HG03135 (cell line): Measurements from ENCODE around the gene ABTB2.

Experiments used
- ATAC-seq: cut with Tn5 transposase; IDR thresholded peaks from one replicate; pipeline ENCODE4 v1.9.1; 2021; ENCODE audit warnings: mild to moderate bottlenecking, moderate library complexity; ENCODE audit not compliant: unreplicated experiment

The ABTB2 gene

DNA sequence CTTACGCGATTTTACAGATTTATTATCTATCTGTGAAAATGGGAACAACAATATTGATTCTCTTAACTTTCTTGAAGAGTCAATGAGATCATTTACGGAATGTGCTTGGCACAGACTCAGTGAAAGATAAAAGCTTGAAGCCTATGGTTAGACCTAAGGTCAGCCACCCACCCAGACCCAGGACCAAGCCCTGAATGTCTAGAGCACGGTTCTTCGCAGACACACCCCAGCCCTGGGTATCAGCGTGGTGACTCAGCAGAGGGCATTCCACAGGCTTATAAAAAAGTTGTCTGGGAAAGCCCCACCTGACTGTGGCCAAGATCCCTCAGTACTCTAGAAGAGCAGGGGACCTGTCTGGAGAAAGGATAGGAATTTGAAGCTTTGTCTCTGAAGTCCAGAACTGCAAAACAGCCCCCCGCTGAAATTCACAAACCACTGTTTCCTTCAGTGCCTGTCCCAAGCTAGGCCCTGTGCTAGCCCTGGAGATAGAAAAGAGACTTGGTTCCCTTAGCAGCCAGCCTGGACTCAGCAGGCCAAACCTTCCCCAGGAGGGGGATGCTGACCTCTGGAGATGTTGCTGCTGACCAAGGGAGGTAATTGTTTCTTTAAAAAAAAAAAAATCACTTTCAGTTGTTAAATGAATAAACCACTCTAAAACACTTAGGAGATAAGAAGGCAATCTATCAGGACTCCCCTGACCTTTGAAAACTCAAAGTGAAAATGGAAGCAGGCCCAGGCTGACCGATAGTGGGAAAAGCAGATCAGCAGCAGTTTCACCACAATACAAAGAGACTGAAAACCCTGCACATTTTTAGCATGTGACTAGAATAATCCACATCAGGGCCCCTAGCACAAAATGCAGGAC, 114.0 kb downstream of the ABTB2 start:
- peak; percentile 77 for ATAC-seq

DNA sequence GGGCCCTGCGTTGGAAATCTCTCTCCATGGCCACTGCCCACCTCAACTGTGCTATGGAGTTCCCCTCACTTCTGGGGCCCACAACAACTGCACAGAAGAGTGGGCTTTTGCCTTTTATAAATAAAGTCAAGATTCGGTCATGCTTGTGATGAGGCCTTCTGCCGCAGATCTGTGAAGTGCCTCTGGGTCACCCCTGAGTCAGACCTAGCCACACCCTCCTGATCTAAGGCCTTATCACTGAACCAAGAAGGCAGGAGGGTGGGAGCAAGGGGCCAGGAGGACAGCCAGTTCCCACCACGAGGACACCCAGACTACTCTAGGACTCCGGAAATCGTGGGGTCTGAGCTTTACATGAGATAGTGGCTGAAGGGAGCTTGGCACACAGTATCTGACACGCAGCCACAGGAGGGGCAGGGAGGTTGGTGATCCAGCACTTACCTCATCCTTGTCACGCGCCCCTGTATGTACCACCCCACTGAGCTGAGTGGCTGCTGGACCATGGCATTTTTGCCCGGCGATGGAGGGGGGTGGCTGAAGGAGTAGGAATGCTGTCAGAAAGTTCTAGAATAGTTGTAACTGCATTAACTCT, 115.7 kb downstream of the ABTB2 start:
- no peak for ATAC-seq

DNA sequence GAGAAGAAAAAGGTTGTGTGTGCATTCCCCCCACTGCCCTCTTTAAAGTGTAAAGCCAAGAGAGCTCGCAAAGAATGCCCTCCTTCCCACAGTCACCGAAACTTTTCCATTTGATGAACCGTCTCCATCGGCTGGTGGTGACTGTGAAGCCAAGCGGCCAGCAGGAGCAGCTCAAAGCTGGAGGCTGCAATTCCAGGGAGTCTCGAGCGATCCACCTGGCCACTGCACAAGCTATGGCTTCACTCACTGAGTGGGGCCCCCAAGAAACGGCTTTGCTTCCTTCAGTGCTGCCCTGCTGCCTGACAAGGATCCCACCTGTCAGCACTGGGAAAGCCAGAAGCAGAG, 117.7 kb downstream of the ABTB2 start:
- ATAC-seq: no peak

DNA sequence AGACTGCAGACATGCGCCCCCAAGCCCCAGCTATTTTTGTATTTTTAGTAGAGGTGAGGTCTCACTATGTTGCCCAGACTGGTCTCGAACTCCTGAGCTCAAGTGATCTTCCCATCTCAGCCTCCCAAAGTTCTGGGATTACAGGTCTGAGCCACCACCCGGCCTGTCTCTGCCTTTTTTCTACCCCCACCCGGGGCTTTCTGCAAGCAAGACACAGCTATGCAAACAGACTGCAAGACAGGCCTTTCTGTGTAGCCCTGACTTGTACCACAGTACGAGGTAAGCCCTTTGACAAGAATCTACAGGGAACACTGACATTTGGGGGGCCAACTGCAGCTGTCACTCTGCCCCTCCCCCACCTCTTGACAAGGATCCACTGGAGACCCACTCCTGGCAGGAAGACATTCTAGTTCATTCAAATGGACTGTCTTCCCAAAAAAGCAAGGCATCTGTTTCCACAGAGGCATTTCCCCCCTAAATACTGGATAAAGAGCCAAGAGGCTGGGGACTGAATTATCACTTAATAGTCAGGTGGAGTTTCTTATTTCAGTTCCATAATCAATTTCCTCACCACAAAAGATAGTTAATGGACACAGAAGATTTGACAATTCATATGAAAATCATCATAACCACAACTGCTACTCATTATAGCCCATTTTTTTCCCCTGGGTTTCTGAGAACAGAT, 118.2 kb downstream of the ABTB2 start:
- ATAC-seq: no peak

DNA sequence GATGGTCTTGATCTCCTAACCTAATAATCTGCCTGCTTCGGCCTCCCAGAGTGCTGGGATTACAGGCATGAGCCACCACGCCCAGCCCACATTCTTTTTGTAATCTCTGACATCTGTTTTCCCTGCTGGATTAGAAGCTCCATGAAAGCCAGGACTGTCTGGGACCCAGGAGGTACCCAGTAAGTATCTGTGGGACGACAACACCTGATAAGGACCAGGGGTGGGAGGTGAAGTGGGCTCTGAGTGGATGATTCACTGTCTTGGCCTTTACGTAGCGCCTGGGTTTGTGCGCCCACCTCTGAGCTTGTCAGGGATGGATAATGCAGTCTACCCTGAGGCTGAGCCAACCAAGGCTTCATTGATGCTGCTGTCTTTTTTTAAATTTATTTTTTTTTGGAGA, 118.8 kb downstream of the ABTB2 start:
- ATAC-seq: no peak

DNA sequence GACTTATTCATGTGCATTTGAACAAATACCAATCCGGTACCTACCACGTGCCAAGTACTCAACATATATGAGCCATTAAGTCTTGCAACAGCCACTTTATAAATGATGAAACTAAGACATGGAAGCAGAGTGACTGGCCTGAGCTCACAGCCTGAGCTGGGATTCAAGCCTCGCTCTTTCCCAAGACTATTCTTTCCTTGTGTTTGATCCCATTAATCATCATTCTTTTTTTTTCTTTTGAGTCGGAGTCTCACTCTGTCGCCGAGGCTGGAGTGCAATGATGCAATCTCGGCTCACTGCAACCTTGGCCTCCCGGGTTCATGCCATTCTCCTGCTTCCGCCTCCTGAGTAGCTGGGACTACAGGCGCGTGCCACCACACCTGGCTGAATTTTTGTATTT, 119.3 kb downstream of the ABTB2 start:
- no peak for ATAC-seq

DNA sequence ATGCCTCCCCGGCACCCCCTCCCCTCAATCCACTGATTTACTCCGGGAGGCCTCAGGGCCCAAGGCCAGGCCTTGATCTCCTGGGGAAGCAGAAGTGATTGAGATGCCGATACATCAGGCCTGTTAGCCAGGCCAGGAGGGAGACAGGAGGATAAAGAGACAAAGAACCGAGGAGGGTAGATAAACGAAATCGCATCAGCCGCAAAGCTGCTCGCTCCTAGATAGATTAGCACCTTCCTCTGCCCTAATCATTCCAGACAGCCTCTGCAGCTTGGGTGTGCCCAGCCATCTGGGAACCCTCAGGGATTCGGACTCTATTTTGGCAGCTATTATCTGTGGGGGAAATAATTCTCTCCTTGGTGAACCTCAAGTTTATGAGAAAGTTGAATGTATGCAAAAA, 121.2 kb downstream of the ABTB2 start:
- ATAC-seq: no peak

DNA sequence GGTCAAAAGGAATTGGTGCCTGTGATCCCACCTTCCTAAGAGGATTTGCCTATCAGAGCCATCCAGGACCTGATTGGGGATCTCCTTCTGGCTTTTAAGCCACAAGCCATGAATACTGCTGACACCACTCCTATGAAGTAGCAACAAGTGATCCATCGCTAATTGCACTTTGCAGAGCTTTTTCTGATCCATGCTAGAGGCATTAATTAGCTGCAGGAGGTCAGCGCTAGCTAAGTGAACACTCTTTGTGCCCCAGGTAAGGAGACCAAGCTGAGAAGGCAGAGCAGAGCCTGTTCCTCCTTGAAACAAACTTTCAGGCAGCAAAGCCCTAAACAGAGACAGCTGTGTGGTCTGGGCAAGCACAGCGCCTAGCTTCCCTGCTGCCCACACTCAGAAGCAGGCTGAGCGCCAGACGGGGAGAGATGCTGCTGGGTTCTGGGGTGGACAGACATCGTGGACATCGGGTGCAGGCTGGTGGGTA, 122.2 kb downstream of the ABTB2 start:
- ATAC-seq: no peak

DNA sequence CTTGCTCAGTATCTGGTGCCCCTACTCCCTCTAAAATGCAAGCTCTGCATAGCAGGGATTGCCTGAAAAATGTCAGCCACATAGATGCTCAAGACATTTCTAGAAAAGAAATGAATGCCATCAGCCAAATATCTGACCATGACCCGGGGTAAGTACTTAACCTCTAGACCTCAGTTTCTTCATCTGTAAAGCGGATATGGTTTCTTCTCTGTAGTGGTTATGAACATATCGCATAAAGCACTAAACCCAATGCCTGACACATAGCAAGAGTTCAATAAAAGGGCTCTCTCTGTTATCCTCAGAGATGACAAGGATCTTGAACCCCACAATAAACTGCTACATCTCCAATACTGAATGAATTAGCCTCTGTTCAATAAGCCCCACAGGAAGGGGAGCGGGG, 122.6 kb downstream of the ABTB2 start:
- peak; percentile 36 for ATAC-seq

DNA sequence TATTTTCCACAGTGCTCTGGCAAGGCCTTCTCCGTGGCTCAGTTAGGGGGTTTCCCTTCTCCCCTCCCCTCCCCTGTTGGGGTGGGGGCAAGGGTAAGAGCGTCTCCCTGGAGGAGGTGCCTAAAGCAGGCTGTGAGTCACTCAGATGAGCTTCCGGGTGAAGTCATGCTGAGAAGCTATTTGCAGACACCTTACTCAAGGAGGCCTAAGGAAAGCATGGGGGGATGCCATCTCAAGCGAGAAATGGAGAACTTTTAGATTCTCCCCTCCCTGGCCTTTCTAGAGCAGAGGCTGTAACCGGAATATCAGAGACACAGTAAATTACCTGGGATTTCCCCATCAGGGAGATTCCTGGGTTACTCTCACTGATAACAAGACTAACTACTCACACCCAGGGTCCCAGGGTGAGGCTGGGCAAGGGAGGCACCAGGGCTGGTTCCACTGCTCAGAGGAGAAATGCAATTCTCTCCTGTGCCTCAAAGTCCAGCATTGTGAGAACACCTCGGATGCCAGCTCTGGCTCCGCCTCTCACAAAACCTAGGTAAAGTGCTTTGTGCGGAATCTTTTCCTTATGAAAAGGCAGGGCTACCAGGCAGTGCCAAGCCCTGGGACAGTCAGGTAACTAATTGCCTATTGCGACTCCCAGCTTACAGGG, 123.6 kb downstream of the ABTB2 start:
- peak; percentile 78 for ATAC-seq

DNA sequence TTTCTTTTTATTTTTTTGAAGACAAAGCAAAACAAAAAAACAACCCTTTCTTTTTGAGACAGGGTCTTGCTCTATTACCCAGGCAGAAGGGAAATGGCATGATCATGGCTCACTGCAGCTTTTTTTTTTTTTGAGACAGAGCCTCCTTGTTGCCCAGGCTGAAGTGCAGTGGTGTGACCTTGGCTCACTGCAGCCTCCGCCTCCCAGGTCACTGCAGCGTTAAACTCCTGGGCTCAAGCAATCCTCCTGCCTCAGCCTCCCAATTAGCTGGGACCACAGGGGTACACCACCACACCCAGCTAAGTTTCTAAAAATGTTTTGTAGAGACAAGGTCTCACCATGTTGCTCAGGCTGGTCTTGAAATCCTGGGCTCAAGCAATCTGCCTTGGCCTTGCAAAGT, 124.6 kb downstream of the ABTB2 start:
- no peak for ATAC-seq

DNA sequence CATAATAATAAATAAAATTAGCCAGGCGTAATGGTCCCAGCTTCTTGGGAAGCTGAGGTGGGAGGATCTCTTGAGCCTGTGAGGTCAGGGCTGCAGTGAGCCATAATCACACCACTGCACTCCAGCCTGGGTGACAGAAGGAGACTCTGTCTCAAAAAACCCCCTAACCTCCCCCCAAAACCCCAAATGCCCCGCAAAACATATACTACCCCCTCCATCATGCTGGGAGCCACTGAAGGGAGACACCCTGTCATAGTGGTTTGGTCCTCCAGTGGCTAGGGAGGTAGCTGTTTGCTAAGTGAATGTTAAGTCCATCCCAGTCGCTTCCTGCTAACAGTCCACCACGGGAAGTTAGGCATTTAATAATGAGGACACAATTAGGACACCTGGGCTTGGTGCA, 125.0 kb downstream of the ABTB2 start:
- ATAC-seq: no peak

DNA sequence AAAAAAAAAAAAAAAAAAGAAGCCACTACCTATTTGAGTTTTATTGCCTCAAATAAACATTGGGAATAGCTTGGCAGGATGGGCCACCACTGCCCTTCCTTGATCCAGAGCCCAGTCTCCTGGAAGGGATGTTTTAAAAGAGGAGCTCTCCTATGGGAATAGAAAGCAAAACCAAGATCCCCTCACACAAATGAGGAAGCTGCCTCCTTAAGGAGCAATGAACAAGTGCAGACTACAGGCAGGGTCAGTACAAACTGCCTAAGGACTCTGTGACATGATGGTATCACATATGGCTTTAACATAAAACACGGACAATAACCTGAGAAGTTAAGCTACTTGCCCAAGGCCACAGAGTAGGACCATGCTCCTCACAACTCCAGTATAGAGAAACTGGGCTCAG, 131.6 kb downstream of the ABTB2 start:
- ATAC-seq: no peak

DNA sequence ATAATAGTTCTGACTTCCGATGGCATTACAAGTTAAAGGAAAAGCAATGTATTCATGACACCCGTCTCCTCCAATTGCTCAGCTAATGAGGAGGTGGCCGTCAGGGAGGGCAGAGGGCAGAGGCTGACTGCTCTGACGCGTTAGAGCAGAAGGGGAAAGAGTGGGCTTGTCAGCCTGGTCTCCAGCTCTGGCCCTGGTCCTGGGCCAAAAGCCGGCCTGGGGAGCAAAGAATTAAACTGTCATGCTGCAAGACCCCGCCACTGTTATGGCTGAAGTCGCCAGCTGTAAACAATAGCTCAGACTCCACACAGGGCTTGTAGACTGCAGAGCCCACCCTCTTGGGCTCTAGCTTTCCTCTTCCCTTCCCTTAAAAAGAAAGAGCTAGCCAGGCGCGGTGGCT, 132.7 kb downstream of the ABTB2 start:
- ATAC-seq: no peak

DNA sequence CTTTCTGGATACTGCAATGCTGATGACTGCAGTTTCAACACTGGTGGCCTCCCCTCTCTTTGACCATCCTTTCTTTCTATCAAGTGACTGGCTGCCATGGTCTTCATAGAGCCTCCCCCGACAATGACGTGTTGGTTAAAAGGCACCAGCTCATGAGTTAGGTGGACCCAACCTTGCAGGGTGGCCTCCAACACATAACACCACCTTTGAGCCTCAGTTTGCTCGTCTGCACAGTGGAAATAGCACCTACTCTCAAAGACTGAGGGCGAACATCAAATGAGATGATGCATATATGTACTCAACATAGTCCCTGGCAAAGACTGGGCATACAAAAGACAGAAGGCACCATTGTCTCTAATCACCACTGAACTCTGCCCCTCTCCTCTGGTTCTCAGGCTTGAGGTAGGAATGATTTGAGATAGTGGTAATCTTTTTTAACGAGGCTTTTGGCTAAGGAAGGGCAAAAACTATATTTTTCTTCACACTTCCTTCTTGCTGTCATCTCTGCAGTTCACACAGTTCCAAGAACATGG, 133.3 kb downstream of the ABTB2 start:
- no peak for ATAC-seq

DNA sequence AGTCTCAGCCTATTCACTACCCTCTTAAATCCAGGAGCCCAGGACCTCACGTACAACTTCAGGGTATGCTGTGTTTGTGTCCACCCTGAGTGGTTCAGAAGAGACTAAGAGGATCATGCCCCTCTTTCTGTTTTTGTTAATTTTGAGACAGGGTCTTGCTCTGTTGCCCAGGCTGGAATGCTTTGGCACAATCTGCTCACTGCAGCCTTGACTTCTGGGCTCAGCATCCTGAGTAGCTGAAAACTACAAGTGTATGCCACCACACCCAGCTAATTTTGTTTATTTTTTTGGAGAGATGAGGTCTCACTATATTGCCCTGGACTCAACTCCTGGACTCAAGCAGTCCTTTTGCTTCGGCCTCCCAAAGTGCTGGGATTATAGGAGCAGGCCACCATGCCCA, 133.9 kb downstream of the ABTB2 start:
- no peak for ATAC-seq

DNA sequence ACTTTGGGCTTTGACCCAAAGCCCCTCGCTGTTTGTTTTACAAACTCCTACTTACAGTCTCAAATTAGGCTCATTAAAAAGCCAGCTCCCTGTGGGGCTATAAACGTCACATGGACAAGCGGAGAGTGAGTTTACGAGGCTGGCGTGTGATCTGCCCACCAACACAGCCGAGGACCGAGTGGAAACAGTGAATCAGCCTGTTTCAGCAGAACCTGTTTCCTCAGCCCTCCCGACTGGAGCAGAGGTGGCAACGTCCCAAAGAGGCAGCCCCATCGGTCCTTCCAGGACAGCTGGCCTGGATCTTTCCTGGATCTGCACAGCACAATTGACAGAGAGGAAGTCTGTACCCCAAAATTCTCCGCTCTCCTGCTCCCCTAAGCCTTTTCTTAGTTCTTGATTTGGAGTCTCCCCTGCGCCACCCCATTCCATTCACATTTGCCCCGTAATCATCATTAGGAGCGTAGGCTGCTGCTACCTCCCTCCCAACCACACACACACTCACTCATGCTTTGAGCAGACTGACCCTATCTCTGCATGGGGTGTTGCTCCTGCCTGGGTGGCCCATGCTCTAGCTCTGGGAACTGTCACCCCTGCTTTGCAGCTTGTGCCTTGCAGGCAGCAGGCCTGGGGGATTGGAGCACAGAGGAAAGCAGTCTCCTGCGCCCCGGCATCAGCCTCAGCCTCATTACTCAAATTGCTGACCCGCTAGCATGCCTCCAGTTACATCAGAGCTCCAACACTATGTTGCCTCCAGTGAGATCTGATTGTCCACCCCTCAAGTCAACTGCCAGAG, 134.6 kb downstream of the ABTB2 start:
- no peak for ATAC-seq

DNA sequence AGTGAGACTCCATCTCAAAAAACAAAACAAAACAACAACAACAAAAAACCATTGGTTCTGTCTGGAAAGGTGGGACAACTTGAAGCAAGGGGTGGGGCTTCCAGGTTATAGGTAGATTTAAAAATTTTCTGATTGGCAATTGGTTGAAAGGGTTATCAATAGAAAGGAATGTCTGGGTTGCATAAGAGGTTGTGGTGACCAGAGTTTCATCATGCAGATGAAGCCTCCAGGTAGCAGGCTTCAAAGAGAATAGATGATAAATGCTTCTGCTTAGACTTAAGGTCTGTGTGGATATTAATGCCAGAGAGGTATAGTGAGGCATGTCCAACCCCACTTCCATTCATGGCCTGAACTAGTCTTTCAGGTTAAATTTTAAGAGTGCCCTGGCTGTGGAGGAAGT, 135.8 kb downstream of the ABTB2 start:
- no peak for ATAC-seq

DNA sequence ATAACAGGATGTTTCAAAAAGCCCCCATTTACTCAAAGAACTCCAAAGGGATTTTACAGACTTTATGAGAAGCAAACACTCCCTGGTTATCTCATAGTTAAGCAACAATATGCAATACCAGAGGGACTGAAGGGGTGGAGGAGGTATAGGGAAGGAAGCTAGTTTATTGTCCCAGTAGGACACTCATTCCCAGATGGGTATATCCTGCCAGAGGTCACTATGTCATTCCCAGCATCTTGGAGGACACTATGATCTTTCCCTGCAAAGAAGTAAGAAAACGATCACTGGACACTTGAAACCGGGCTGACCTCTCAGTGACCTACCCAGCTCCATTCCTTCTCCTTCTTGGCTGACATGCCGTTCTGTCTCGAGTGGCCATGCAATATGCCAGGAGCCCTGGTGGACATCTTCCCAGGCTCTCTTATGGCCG, 137.9 kb downstream of the ABTB2 start:
- ATAC-seq: no peak

DNA sequence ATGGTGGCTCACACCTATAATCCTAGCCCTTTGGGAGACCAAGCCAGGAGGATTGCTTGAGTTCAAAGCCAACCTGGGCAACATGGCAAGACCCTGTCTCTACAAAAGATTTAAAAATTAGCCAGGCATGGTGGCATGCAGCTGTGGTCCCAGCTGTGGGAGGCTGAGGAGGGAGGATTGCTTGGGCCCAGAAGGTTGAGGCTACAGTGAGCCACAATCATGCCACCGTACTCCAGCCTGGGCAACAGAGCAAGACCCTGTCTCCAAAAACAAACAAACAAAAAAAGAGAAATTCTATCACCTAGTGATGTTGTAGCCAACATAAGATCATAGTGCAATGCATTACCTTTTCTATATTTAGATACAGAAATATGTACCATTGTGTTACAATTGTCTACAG, 138.5 kb downstream of the ABTB2 start:
- no peak for ATAC-seq
